Kidney (tissue), 14 donors: ENCODE data around the gene MAGI1. TPM values are rescaled to one million over a fixed set of nuclear protein-coding genes. Genes with fewer than 3 reads are reported as not detected.
"Not testable (repeated sequence)": the region's sequence is repeated elsewhere in the genome, so short reads cannot be mapped to it uniquely, and the experiment has no call there.

Experiments
- DNase-seq, 5 donors: peaks; one replicate each; pipeline ENCODE4 v3.0.0-alpha.2; 2013 to 2020
- FAIRE-seq: peaks from 2 replicates; lab custom pipeline; 2012; peaks lifted over from hg19 to GRCh38; lab: Jason Lieb, UNC
- H3K27ac ChIP-seq, 2 donors: one replicate each; pipeline ENCODE4 v1.7.0; 2013; ENCODE audit warnings: low read depth in 2 of 2, low read length in 2 of 2, inconsistent platforms in 1 of 2
- H3K27me3 ChIP-seq: one replicate; pipeline ENCODE4 v1.7.1; 2013; ENCODE audit warnings: low read length, inconsistent platforms; ENCODE audit not compliant: control insufficient read depth, insufficient read depth
- H3K36me3 ChIP-seq, 3 donors: one replicate each; pipeline versions ENCODE4 v1.7.0 to v1.7.1; 2013; ENCODE audit warnings: low read length in 3 of 3, control low read depth in 1 of 3, inconsistent platforms in 1 of 3; ENCODE audit not compliant: insufficient read depth in 3 of 3, control insufficient read depth in 2 of 3
- H3K4me1 ChIP-seq, 3 donors: one replicate each; pipeline versions ENCODE4 v1.7.0 to v1.7.1; 2013; ENCODE audit warnings: low read length in 3 of 3, inconsistent platforms in 1 of 3, low read depth in 1 of 3; ENCODE audit not compliant: control insufficient read depth in 2 of 3, insufficient read depth in 2 of 3
- H3K4me3 ChIP-seq, 3 donors: one replicate each; pipeline versions ENCODE4 v1.7.0 to v1.8.1; 2013; ENCODE audit warnings: low read length in 3 of 3, control low read depth in 1 of 3, inconsistent platforms in 1 of 3
- H3K9ac ChIP-seq, 3 donors: one replicate each; pipeline versions ENCODE4 v1.7.0 to v1.7.1; 2013; ENCODE audit warnings: low read length in 3 of 3, control low read depth in 1 of 3, inconsistent platforms in 1 of 3
- H3K9me3 ChIP-seq, 3 donors: one replicate each; pipeline versions ENCODE4 v1.7.0 to v1.7.1; 2013; ENCODE audit warnings: low read length in 3 of 3, control low read depth in 1 of 3, inconsistent platforms in 1 of 3; ENCODE audit not compliant: control insufficient read depth in 2 of 3, insufficient read depth in 1 of 3
- CTCF ChIP-seq: IDR thresholded peaks from 3 replicates; pipeline ENCODE4 v1.5.1; 2012; ENCODE audit warnings: mild to moderate bottlenecking, moderate library complexity, borderline replicate concordance; ENCODE audit not compliant: insufficient read depth; ENCODE audit errors: extremely low read depth
- intact Hi-C: fragments of 100-400 bp; cut with DNase I; formaldehyde crosslinking; loops from one replicate; pipeline ENCODE4 v1.11.1; 2022
- polyA plus RNA-seq: library from polyadenylated mRNA; stranded (reverse); fragments of 350-450 nt; fragmentation: Illumina TruSeq; extraction: RNeasy Lipid Tissue Mini Kit (QIAGEN cat#74804); gene quantifications from one replicate; pipeline ENCODE4 v1.2.3, GENCODE V29; 2014; ENCODE audit warnings: low read depth, low replicate concordance; ENCODE audit not compliant: insufficient read depth
- total RNA-seq: library from RNA; stranded (reverse); fragmentation: NEBNext Ultra II Directional; extraction: Animal tissue kit (Norgen Biotek cat#: 25700); gene quantifications from one replicate; pipeline ENCODE4 v1.2.1, GENCODE V29; 2021
- donor health status: control.
- donor health status: control.
- donor health status: control.
- donor health status: control.
- donor health status: control.
- donor health status: DM: yes; HTN: yes; CAD: no.
- donor health status: Normal renal cell carcinoma (clear cell type).

Gene MAGI1
- total and polyA plus RNA-seq, 2 donors from 2014 or later = 8.2 to 42.8 TPM

- Histone ChIP-seq H3K27ac (no peak overlapping the region), H3K27me3 (no peaks in the 10 kb centered on the region), H3K9me3 (no peaks in the 10 kb centered on the region), H3K36me3 (no peaks in the 10 kb centered on the region), H3K4me1 (peaks cover 0 to 4% (median under 1%) of the 10 kb centered on the region in 3 donors), H3K4me3 (no peak overlapping the region), H3K9ac (no peak overlapping the region)
- DNase-seq = peak in 2 of 5 donors; percentile 22 to 29
- intact Hi-C loops = no loop called here
- FAIRE-seq = no peak
- TF ChIP-seq CTCF = no peak
These were observed 8.8 kb upstream of the MAGI1 start for GRCh38 chr3:66047311-66048050.

- H3K9me3 ChIP-seq, H3K4me3 ChIP-seq, H3K27ac ChIP-seq, FAIRE-seq, intact Hi-C loops, H3K27me3 ChIP-seq, H3K4me1 ChIP-seq, H3K36me3 ChIP-seq, DNase-seq, H3K9ac ChIP-seq: not testable (repeated sequence)
These were observed 7.6 kb upstream of the MAGI1 start for GRCh38 chr3:66046321-66046720.

GRCh38 chr3:66041828-66042227, 3.1 kb upstream of the MAGI1 start:
- TF ChIP-seq CTCF = no peak
- no peak overlapping the region for H3K27ac ChIP-seq
- H3K9ac ChIP-seq = no peak overlapping the region
- peaks cover 0 to 5% (median 0%) of the 10 kb centered on the region in 3 donors for H3K4me1 ChIP-seq
- intact Hi-C loops = no loop called here
- H3K27me3 ChIP-seq = no peaks in the 10 kb centered on the region
- no peak for DNase-seq
- no peak overlapping the region for H3K4me3 ChIP-seq
- no peaks in the 10 kb centered on the region for H3K9me3 ChIP-seq
- no peaks in the 10 kb centered on the region for H3K36me3 ChIP-seq
- FAIRE-seq = no peak

GRCh38 chr3:66041116-66041515, 2.4 kb upstream of the MAGI1 start:
- FAIRE-seq (no peak), DNase-seq (no peak)
- no peak overlapping the region for H3K4me3 ChIP-seq
- no peaks in the 10 kb centered on the region for H3K27me3 ChIP-seq
- H3K36me3 ChIP-seq = no peaks in the 10 kb centered on the region
- peak overlapping the region in 1 of 2 donors; percentile 9 for H3K27ac ChIP-seq
- intact Hi-C loops = no loop called here
- no peak overlapping the region for H3K9ac ChIP-seq
- no peak for TF ChIP-seq CTCF
- H3K4me1 ChIP-seq = peaks cover 0 to 9% (median 0%) of the 10 kb centered on the region in 3 donors
- no peaks in the 10 kb centered on the region for H3K9me3 ChIP-seq
